Coronary artery (tissue), 2 donors: Measurements from ENCODE around the gene CDH4.
"Not testable (repeated sequence)": the region's sequence is repeated elsewhere in the genome, so short reads cannot be mapped to it uniquely, and the experiment has no call there.

Experiments used
- DNase-seq: peaks from one replicate; pipeline ENCODE4 v3.0.0-alpha.2; 2017; ENCODE audit warnings: low spot score
- H3K27ac ChIP-seq, 2 donors: fragments of 200-600 bp; sonication (generic); one replicate each; pipeline ENCODE4 v1.5.1; 2016 to 2019
- H3K4me3 ChIP-seq: fragments of 200-600 bp; sonication (generic); 2 replicates; pipeline ENCODE4 v1.5.1; 2016; ENCODE audit warnings: mild to moderate bottlenecking, moderate library complexity
- CTCF ChIP-seq: fragments of 200-600 bp; sonication (generic); IDR thresholded peaks from one replicate; pipeline ENCODE4 v1.5.1; 2019; ENCODE audit warnings: antibody characterized with exemption

Gene CDH4

GRCh38 chr20:61938839-61939690 is 687.0 kb downstream of the CDH4 start:
- no peak for DNase-seq
- no peak overlapping the region for H3K27ac ChIP-seq
- TF ChIP-seq CTCF = no peak
- no peak overlapping the region for H3K4me3 ChIP-seq

GRCh38 chr20:61939691-61940360 is 687.8 kb downstream of the CDH4 start:
- no peak for TF ChIP-seq CTCF
- no peak for DNase-seq
- Histone ChIP-seq H3K4me3 (no peak overlapping the region), H3K27ac (no peak overlapping the region)

- DNase-seq = no peak
- no peak for TF ChIP-seq CTCF
- Histone ChIP-seq H3K27ac (no peak overlapping the region), H3K4me3 (no peak overlapping the region)
Measured at GRCh38 chr20:61940491-61940890, 688.4 kb downstream of the CDH4 start.

- Histone ChIP-seq H3K4me3 (no peak overlapping the region), H3K27ac (no peak overlapping the region)
- no peak for DNase-seq
- no peak for TF ChIP-seq CTCF
Measured at GRCh38 chr20:61940976-61941720, 689.1 kb downstream of the CDH4 start.

GRCh38 chr20:61941721-61942405 is 689.8 kb downstream of the CDH4 start:
- no peak for DNase-seq
- TF ChIP-seq CTCF = no peak
- H3K4me3 ChIP-seq = no peak overlapping the region
- no peak overlapping the region for H3K27ac ChIP-seq

GRCh38 chr20:61942526-61942925 is 690.5 kb downstream of the CDH4 start:
- TF ChIP-seq CTCF = no peak
- Histone ChIP-seq H3K27ac (no peak overlapping the region), H3K4me3 (no peak overlapping the region)
- DNase-seq = no peak

GRCh38 chr20:61944967-61945366 is 692.9 kb downstream of the CDH4 start:
- DNase-seq, H3K27ac ChIP-seq, H3K4me3 ChIP-seq: not testable (repeated sequence)

GRCh38 chr20:61945495-61945894 is 693.4 kb downstream of the CDH4 start:
- not testable (repeated sequence) for H3K4me3 ChIP-seq, H3K27ac ChIP-seq, DNase-seq

GRCh38 chr20:61948056-61948455 is 696.0 kb downstream of the CDH4 start:
- H3K4me3 ChIP-seq, H3K27ac ChIP-seq, DNase-seq: not testable (repeated sequence)
